ENCODE results near the gene FAM135A. TPM values are rescaled to one million over a fixed set of nuclear protein-coding genes. Genes with fewer than 3 reads are reported as not detected.
"Not testable (repeated sequence)": the region's sequence is repeated elsewhere in the genome, so short reads cannot be mapped to it uniquely, and the experiment has no call there.

FAM135A gene
- total and polyA plus RNA-seq, 2 experiments from 2014 or later: 11.5 to 27.1 TPM

DNA sequence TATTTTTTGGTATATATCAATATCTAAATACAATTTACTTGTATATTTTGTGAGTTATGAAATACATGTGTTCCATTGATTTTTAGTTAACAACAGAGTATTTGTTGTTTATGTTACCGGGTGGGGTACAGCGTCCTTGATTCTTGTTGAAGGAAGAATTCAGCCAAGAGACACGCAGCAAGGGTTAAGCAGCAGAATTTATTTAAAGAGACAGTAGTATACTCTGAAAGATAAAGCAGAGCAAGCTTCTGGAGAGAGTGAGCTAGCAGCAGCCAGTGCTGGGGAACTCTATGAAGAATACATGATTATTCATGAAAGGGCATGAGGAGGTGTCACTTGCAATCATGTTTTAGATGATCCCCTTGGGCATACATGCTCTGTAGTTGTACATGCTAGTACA, 76.1 kb downstream of the FAM135A start:
- H3K36me3 ChIP-seq: peaks cover 7% of the 10 kb centered on the region
- H3K9me3 ChIP-seq (ENCODE audit: low read depth): no peaks in the 10 kb centered on the region
- TF ChIP-seq, protein P1, sequence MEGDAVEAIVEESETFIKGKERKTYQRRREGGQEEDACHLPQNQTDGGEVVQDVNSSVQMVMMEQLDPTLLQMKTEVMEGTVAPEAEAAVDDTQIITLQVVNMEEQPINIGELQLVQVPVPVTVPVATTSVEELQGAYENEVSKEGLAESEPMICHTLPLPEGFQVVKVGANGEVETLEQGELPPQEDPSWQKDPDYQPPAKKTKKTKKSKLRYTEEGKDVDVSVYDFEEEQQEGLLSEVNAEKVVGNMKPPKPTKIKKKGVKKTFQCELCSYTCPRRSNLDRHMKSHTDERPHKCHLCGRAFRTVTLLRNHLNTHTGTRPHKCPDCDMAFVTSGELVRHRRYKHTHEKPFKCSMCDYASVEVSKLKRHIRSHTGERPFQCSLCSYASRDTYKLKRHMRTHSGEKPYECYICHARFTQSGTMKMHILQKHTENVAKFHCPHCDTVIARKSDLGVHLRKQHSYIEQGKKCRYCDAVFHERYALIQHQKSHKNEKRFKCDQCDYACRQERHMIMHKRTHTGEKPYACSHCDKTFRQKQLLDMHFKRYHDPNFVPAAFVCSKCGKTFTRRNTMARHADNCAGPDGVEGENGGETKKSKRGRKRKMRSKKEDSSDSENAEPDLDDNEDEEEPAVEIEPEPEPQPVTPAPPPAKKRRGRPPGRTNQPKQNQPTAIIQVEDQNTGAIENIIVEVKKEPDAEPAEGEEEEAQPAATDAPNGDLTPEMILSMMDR (IDR thresholded peaks at IDR 0.05; ENCODE audit: low read depth, low read length): no peak
- no peak overlapping the region for H3K27ac ChIP-seq
- no peak overlapping the region for H3K4me3 ChIP-seq
- DNase-seq (ENCODE audit: low read depth in 1 of 2, low spot score in 1 of 2): no peak
- H3K27me3 ChIP-seq: no peaks in the 10 kb centered on the region
- H3K4me1 ChIP-seq (ENCODE audit: low read depth): no peaks in the 10 kb centered on the region

DNA sequence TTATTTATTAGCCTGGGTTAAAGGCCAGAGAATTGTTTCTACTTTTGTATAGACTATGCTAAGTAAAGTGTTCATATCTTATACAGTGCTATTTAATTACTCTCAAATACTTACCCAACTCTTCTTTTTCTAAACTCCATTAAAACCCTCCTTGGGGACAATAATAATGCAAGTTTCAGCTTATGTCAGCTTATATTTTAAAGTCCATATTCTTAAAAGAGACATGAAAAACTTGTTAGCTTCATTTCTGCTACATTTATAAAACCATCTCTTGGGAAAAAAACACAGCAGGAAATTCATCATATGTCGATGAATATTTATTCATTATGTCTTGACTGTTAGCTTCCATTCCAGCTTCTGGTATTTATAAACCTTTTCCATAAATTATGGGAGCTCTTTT, 81.5 kb downstream of the FAM135A start:
- no peak overlapping the region for H3K27ac ChIP-seq
- no peak for DNase-seq (ENCODE audit: low read depth in 1 of 2, low spot score in 1 of 2)
- H3K4me3 ChIP-seq: no peak overlapping the region
- H3K36me3 ChIP-seq: no peaks in the 10 kb centered on the region
- TF ChIP-seq, protein P1 (IDR thresholded peaks at IDR 0.05; ENCODE audit: low read depth, low read length): no peak
- no peaks in the 10 kb centered on the region for H3K9me3 ChIP-seq (ENCODE audit: low read depth)
- no peaks in the 10 kb centered on the region for H3K4me1 ChIP-seq (ENCODE audit: low read depth)
- no peaks in the 10 kb centered on the region for H3K27me3 ChIP-seq

DNA sequence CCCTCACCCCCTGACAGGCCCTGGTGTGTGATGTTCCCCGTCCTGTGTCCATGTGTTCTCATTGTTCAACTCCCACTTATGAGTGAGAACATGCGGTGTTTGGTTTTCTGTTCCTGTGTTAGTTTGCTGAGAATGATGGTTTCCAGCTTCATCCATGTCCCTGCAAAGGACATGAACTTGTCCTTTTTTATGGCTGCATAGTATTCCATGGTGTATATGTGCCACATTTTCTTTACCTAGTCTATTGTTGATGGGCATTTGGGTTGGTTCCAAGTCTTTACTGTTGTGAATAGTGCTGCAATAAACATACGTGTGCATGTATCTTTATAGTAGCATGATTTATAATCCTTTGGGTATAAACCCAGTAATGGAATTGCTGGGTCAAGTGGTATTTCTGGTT, 82.5 kb downstream of the FAM135A start:
- not testable (repeated sequence) for DNase-seq (ENCODE audit: low read depth in 1 of 2, low spot score in 1 of 2); H3K27me3 ChIP-seq; H3K27ac ChIP-seq; H3K9me3 ChIP-seq (ENCODE audit: low read depth); H3K36me3 ChIP-seq; H3K4me1 ChIP-seq (ENCODE audit: low read depth); H3K4me3 ChIP-seq

DNA sequence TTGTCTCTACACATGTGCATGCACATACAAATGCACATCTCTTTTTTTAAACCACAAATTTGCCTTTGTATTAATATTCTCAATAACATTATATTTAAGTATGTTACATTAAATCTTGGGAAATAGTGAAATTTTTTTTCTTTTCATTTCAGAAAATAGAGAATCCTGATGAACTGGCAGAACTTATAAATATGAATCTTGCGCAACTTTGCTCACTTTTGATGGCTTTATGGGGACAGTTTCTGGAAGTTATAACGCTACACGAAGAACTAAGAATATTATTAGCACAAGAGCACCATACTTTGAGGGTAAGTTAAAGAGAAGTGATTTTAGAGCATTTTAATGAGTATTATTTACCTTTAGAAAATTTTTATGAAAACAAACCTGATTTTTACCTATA, 89.2 kb downstream of the FAM135A start:
- peaks cover 23% of the 10 kb centered on the region for H3K36me3 ChIP-seq
- H3K4me1 ChIP-seq (ENCODE audit: low read depth): no peaks in the 10 kb centered on the region
- no peaks in the 10 kb centered on the region for H3K9me3 ChIP-seq (ENCODE audit: low read depth)
- H3K27me3 ChIP-seq: no peaks in the 10 kb centered on the region
- H3K4me3 ChIP-seq: no peak overlapping the region
- H3K27ac ChIP-seq: no peak overlapping the region
- TF ChIP-seq, protein P1 (IDR thresholded peaks at IDR 0.05; ENCODE audit: low read depth, low read length): no peak
- no peak for DNase-seq (ENCODE audit: low read depth in 1 of 2, low spot score in 1 of 2)

DNA sequence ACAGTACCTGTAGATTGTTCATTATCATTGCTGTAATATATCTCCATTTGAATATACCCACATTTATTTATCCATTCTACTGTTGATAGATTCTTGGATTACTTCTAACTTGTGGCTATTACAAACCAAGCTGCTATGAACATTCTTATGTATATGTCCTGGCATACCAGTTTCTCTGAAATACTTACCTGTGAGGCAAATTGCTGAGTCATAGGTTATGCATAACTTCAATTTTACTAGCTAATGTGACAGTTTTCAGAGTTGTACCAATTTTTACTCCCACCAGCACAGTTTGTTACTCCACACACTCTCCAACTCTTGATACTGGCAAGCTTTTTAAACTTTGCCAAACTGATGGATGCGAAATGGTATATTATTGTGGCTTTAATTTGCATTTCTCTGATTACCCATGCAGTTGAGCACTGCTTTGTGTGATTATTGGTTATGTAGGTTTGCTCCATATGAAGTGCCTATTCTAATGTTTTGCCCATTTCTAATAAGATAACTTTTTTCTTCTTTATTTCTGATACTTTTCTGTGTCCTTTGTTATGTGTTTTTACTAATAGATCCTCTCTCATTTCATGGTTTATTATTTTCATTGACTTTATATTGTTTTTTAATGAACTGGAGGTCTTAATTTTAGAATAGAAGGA, 90.6 kb downstream of the FAM135A start:
- H3K36me3 ChIP-seq: peaks cover 23% of the 10 kb centered on the region
- no peak overlapping the region for H3K4me3 ChIP-seq
- H3K27me3 ChIP-seq: no peaks in the 10 kb centered on the region
- H3K27ac ChIP-seq: no peak overlapping the region
- DNase-seq (ENCODE audit: low read depth in 1 of 2, low spot score in 1 of 2): no peak
- TF ChIP-seq, protein P1 (IDR thresholded peaks at IDR 0.05; ENCODE audit: low read depth, low read length): no peak
- no peaks in the 10 kb centered on the region for H3K4me1 ChIP-seq (ENCODE audit: low read depth)
- H3K9me3 ChIP-seq (ENCODE audit: low read depth): no peaks in the 10 kb centered on the region

DNA sequence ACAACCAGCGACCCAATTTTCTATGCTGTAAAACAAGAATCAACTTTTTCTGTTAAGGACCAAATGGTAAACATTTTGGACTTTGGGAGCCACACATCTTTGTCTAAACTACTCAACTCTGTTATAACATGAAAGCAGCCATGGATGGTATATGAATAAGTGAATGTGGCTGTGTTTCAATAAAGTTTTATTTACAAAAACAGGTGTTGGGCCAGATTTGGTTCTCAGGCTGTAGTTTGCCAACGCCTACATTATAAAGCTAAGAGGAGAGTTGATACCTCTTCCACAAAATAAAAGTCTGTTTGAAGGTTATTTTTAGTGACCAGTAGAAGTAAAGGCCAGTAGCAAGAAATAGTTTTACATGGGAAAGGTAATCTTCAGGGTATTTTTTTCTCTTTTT, 93.0 kb downstream of the FAM135A start:
- H3K27me3 ChIP-seq: no peaks in the 10 kb centered on the region
- peaks cover 23% of the 10 kb centered on the region for H3K36me3 ChIP-seq
- TF ChIP-seq, protein P1 (IDR thresholded peaks at IDR 0.05; ENCODE audit: low read depth, low read length): no peak
- H3K27ac ChIP-seq: no peak overlapping the region
- no peak overlapping the region for H3K4me3 ChIP-seq
- no peaks in the 10 kb centered on the region for H3K4me1 ChIP-seq (ENCODE audit: low read depth)
- H3K9me3 ChIP-seq (ENCODE audit: low read depth): no peaks in the 10 kb centered on the region
- DNase-seq (ENCODE audit: low read depth in 1 of 2, low spot score in 1 of 2): no peak
